PC-3 (cell line): ENCODE results near the gene OXSR1. TPM values are rescaled to one million over a fixed set of nuclear protein-coding genes. Genes with fewer than 3 reads are reported as not detected.

Experiments used
- ATAC-seq: fragments of 200-7000 bp; cut with Tn5 transposase; 2 replicates; pipeline ENCODE4 v1.9.1; 2020; ENCODE audit warnings: mild to moderate bottlenecking, moderate library complexity
- BruUV-seq: library from RNA; stranded (reverse); fragments of 400-500 nt; replicated peaks from 2 replicates; lab custom pipeline; 2021; lab: Mats Ljungman, UMichigan
- CTCF ChIA-PET: fragments of 300-600 bp; sonication (Branson Sonifier 250); formaldehyde crosslinking; loops from one replicate; lab custom pipeline; 2022; ENCODE audit warnings: antibody characterized with exemption; lab: Charles Lee
- POLR2A ChIA-PET: fragments of 300-600 bp; sonication (Branson Sonifier 250); formaldehyde crosslinking; loops from one replicate; lab custom pipeline; 2022; ENCODE audit warnings: antibody characterized with exemption; ENCODE audit not compliant: unreplicated experiment; lab: Charles Lee
- DNase-seq: peaks from one replicate; pipeline ENCODE4 v3.0.0-alpha.2; 2015
- H2AFZ ChIP-seq: fragments of 300-600 bp; sonication (generic); 2 replicates; pipeline ENCODE4 v1.6.0; 2016; ENCODE audit warnings: antibody characterized with exemption, low read length
- H3F3A ChIP-seq: fragments of 300-600 bp; sonication (generic); one replicate; pipeline ENCODE4 v1.6.0; 2017; ENCODE audit warnings: antibody characterized with exemption, low read length, control low read depth, mild to moderate bottlenecking; ENCODE audit not compliant: unreplicated experiment
- H3K27ac ChIP-seq: fragments of 300-600 bp; sonication (generic); 2 replicates; pipeline ENCODE4 v1.5.1; 2016; ENCODE audit warnings: mild to moderate bottlenecking, low read length
- H3K27me3 ChIP-seq: fragments of 300-600 bp; sonication (generic); 2 replicates; pipeline ENCODE4 v1.6.1; 2016; ENCODE audit warnings: low read length, mixed read lengths
- H3K36me3 ChIP-seq: fragments of 300-600 bp; sonication (generic); 2 replicates; pipeline ENCODE4 v1.6.1; 2016; ENCODE audit warnings: low read depth, mixed run types, low read length, mixed read lengths
- H3K4me1 ChIP-seq: fragments of 300-600 bp; sonication (generic); 2 replicates; pipeline ENCODE4 v1.5.1; 2016; ENCODE audit warnings: low read length; ENCODE audit not compliant: insufficient read depth
- H3K4me2 ChIP-seq: fragments of 300-600 bp; sonication (generic); 2 replicates; pipeline ENCODE4 v1.6.0; 2016; ENCODE audit warnings: low read length
- H3K4me3 ChIP-seq: fragments of 300-600 bp; sonication (generic); 2 replicates; pipeline ENCODE4 v1.5.1; 2016; ENCODE audit warnings: mild to moderate bottlenecking, low read length, mixed read lengths
- H3K79me2 ChIP-seq: fragments of 300-600 bp; sonication (generic); 2 replicates; pipeline ENCODE4 v1.6.1; 2017; ENCODE audit warnings: low read length, mixed read lengths
- H3K9ac ChIP-seq: fragments of 300-600 bp; sonication (generic); 2 replicates; pipeline ENCODE4 v1.6.0; 2016; ENCODE audit warnings: mild to moderate bottlenecking, low read length
- H3K9me2 ChIP-seq: fragments of 300-600 bp; sonication (generic); replicated peaks from 2 replicates; pipeline ENCODE4 v1.6.1; 2016; ENCODE audit warnings: mixed run types, low read length, mixed read lengths
- H3K9me3 ChIP-seq: fragments of 300-600 bp; sonication (generic); 2 replicates; pipeline ENCODE4 v1.6.1; 2016; ENCODE audit warnings: low read length, mixed read lengths
- H4K20me1 ChIP-seq: fragments of 300-600 bp; sonication (generic); 2 replicates; pipeline ENCODE4 v1.6.1; 2016; ENCODE audit warnings: low read length, mixed read lengths
- CTCF ChIP-seq: fragments of 300-600 bp; sonication (generic); conservative IDR thresholded peaks from 2 replicates; pipeline ENCODE4 v1.5.1; 2017; ENCODE audit warnings: antibody characterized with exemption, low read depth, mild to moderate bottlenecking, low read length
- EZH2 ChIP-seq: fragments of 300-600 bp; sonication (generic); IDR thresholded peaks from one replicate; pipeline ENCODE4 v1.6.1; 2017; ENCODE audit warnings: antibody characterized with exemption, mild to moderate bottlenecking, low read length; ENCODE audit not compliant: unreplicated experiment
- EZH2phosphoT487 ChIP-seq: fragments of 300-600 bp; sonication (generic); IDR thresholded peaks from 2 replicates; pipeline ENCODE4 v1.6.1; 2018; ENCODE audit warnings: mild to moderate bottlenecking, antibody characterized with exemption, low read length, borderline replicate concordance
- intact Hi-C: fragments of 100-400 bp; cut with micrococcal nuclease; formaldehyde crosslinking; loops from 2 replicates; pipeline ENCODE4 v1.9.0; 2023
- total RNA-seq: library from RNA; depleted of rRNA; stranded (reverse); fragments of >200 nt; gene quantifications from 2 replicates; pipeline ENCODE4 v1.2.3, GENCODE V29; 2014

The OXSR1 gene
- total RNA-seq, 1 experiment from 2014 or later = 42.2 TPM

- Histone ChIP-seq H3K9me2 (no peaks in the 10 kb centered on the region), H3K4me1 (peaks cover 19% of the 10 kb centered on the region), H2AFZ (no peak overlapping the region), H3K9ac (no peak overlapping the region), H3K36me3 (no peaks in the 10 kb centered on the region), H3K4me2 (no peak overlapping the region), H3K27me3 (no peaks in the 10 kb centered on the region), H3K4me3 (no peak overlapping the region), H3K79me2 (no peaks in the 10 kb centered on the region), H3K9me3 (no peaks in the 10 kb centered on the region), H3F3A (no peaks in the 10 kb centered on the region), H3K27ac (no peak overlapping the region), H4K20me1 (no peaks in the 10 kb centered on the region)
- TF ChIP-seq EZH2 = no peak
- no peak for TF ChIP-seq CTCF
- no peak for TF ChIP-seq EZH2phosphoT487
- ChIA-PET POLR2A (no interaction called here), CTCF (no interaction called here)
- ATAC-seq (no peak), DNase-seq (no peak)
- intact Hi-C loops = no loop called here
- no TSS peak for BruUV-seq
These were observed 18.8 kb upstream of the OXSR1 start for GRCh38 chr3:38146504-38146903.

- TF ChIP-seq EZH2 = no peak
- TF ChIP-seq EZH2phosphoT487 = no peak
- TF ChIP-seq CTCF = no peak
- Histone ChIP-seq H3K79me2 (no peaks in the 10 kb centered on the region), H3K9me3 (no peaks in the 10 kb centered on the region), H4K20me1 (no peaks in the 10 kb centered on the region), H3F3A (no peaks in the 10 kb centered on the region), H3K36me3 (no peaks in the 10 kb centered on the region), H3K27me3 (no peaks in the 10 kb centered on the region), H3K4me3 (no peak overlapping the region), H3K4me2 (no peak overlapping the region), H2AFZ (no peak overlapping the region), H3K9ac (no peak overlapping the region), H3K9me2 (no peaks in the 10 kb centered on the region), H3K27ac (no peak overlapping the region), H3K4me1 (peaks cover 18% of the 10 kb centered on the region)
- BruUV-seq = no TSS peak
- intact Hi-C loops = no loop called here
- ChIA-PET CTCF (no interaction called here), POLR2A (no interaction called here)
- no peak for ATAC-seq
- no peak for DNase-seq
These were observed 17.9 kb upstream of the OXSR1 start for GRCh38 chr3:38147421-38147820.

- BruUV-seq = no TSS peak
- CTCF ChIA-PET = no interaction called here
- no peak for TF ChIP-seq CTCF
- TF ChIP-seq EZH2 = no peak
- no peak for TF ChIP-seq EZH2phosphoT487
These were observed 16.9 kb upstream of the OXSR1 start for GRCh38 chr3:38148311-38148882.

More at GRCh38 chr3:38148311-38148882, 16.9 kb upstream of the OXSR1 start:
- Histone ChIP-seq H3K36me3 (no peaks in the 10 kb centered on the region), H3K4me3 (no peak overlapping the region), H4K20me1 (no peaks in the 10 kb centered on the region), H3K9me2 (no peaks in the 10 kb centered on the region), H2AFZ (no peak overlapping the region), H3K4me2 (no peak overlapping the region), H3F3A (no peaks in the 10 kb centered on the region), H3K9me3 (no peaks in the 10 kb centered on the region), H3K27ac (no peak overlapping the region), H3K79me2 (no peaks in the 10 kb centered on the region), H3K27me3 (no peaks in the 10 kb centered on the region), H3K9ac (no peak overlapping the region), H3K4me1 (peaks cover 25% of the 10 kb centered on the region)
- intact Hi-C loops = no loop called here
- no peak for ATAC-seq
- DNase-seq = no peak
- POLR2A ChIA-PET = no interaction called here
